Esophagus squamous epithelium (tissue), 5 donors: ENCODE measurements around the gene VASH2. TPM values are rescaled to one million over a fixed set of nuclear protein-coding genes. Genes with fewer than 3 reads are reported as not detected.
"Not testable (repeated sequence)": the region's sequence is repeated elsewhere in the genome, so short reads cannot be mapped to it uniquely, and the experiment has no call there.

Source experiments
- DNase-seq: peaks from one replicate; lab custom pipeline; 2025; lab: John Stamatoyannopoulos, UW
- H3K27ac ChIP-seq, 4 donors: fragments of 200-600 bp; sonication (generic); one replicate each; pipeline ENCODE4 v1.5.1; 2016 to 2019; ENCODE audit warnings: mild to moderate bottlenecking in 1 of 4
- H3K27me3 ChIP-seq, 4 donors: fragments of 200-600 bp; sonication (generic); 1 replicate in 3 of 4; 2 replicates in 1 of 4; pipeline versions ENCODE4 v1.5.1 to v1.6.0; 2017 to 2021; ENCODE audit warnings: antibody characterized with exemption in 1 of 4
- H3K36me3 ChIP-seq, 3 donors: fragments of 200-600 bp; sonication (generic); one replicate each; pipeline ENCODE4 v1.5.1; 2016 to 2019
- H3K4me1 ChIP-seq, 3 donors: fragments of 200-600 bp; sonication (generic); one replicate each; pipeline ENCODE4 v1.5.1; 2017 to 2019
- H3K4me3 ChIP-seq, 4 donors: fragments of 200-600 bp; sonication (generic); 1 replicate in 3 of 4; 2 replicates in 1 of 4; pipeline ENCODE4 v1.5.1; 2016 to 2019; ENCODE audit warnings: mild to moderate bottlenecking in 2 of 4, moderate library complexity in 1 of 4
- H3K9me3 ChIP-seq, 3 donors: fragments of 200-600 bp; sonication (generic); one replicate each; pipeline ENCODE4 v1.5.1; 2016 to 2019
- POLR2A ChIP-seq, 4 donors: fragments of 450-650 bp; IDR thresholded peaks; one replicate each; pipeline ENCODE4 v1.6.1; 2017; ENCODE audit warnings: antibody characterized with exemption in 4 of 4, mild to moderate bottlenecking in 4 of 4, moderate library complexity in 3 of 4
- WGBS, 2 donors: methylation state at CpG; one replicate each; pipeline ENCODE4 v1.1.5; 2018; 5-methylcytosine and 5-hydroxymethylcytosine counted together
- intact Hi-C: fragments of 100-400 bp; cut with DNase I; formaldehyde crosslinking; loops from one replicate; pipeline ENCODE4 v1.15.0; 2022
- total RNA-seq, 4 donors: library from RNA; depleted of rRNA; stranded (reverse); fragments of >200 nt; gene quantifications; one replicate each; pipeline ENCODE4 v1.1.0, GENCODE V29; 2016
- TF ChIP-seq, protein P1 (sequence below), 6 experiments: fragments of 450-650 bp in 4 of 6; fragments of 200-600 bp in 2 of 6; sonication (generic) in 2 of 6; IDR thresholded peaks; one replicate each; pipeline ENCODE4 v1.5.1; 2016 to 2019; ENCODE audit warnings: antibody characterized with exemption in 6 of 6, mild to moderate bottlenecking in 4 of 6, moderate library complexity in 4 of 6
- donor health status: DM: yes; HTN: yes; CAD: no.

Gene VASH2
- total RNA-seq, 4 donors from 2014 or later = 0.27 to 3.4 (median 2.4) TPM

DNA sequence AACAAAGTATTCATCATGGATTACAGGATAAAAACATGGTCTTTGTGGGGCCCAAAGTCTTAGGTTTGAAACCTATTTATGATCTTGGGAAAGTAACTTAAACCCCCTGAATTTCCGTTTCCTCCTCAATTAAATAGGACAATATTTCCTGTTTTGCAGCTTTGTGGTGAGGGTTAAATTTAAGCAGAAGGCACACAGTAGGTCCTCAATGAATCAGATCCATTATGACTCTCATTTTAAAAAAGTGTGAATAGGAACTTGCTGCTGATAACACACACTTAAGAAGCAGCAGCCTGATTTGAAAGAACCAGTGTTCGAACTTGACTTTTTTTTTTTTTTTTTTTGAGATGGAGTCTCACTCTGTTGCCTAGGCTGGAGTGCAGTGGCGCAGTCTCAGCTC, 41.4 kb upstream of the VASH2 start:
- no peaks in the 10 kb centered on the region for H3K27me3 ChIP-seq
- no peak for DNase-seq
- H3K4me3 ChIP-seq = no peak overlapping the region
- no peak overlapping the region for H3K27ac ChIP-seq
- intact Hi-C loops = no loop called here
- H3K36me3 ChIP-seq = no peaks in the 10 kb centered on the region
- no peaks in the 10 kb centered on the region for H3K4me1 ChIP-seq
- TF ChIP-seq, protein P1, sequence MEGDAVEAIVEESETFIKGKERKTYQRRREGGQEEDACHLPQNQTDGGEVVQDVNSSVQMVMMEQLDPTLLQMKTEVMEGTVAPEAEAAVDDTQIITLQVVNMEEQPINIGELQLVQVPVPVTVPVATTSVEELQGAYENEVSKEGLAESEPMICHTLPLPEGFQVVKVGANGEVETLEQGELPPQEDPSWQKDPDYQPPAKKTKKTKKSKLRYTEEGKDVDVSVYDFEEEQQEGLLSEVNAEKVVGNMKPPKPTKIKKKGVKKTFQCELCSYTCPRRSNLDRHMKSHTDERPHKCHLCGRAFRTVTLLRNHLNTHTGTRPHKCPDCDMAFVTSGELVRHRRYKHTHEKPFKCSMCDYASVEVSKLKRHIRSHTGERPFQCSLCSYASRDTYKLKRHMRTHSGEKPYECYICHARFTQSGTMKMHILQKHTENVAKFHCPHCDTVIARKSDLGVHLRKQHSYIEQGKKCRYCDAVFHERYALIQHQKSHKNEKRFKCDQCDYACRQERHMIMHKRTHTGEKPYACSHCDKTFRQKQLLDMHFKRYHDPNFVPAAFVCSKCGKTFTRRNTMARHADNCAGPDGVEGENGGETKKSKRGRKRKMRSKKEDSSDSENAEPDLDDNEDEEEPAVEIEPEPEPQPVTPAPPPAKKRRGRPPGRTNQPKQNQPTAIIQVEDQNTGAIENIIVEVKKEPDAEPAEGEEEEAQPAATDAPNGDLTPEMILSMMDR (IDR thresholded peaks at IDR 0.05) = no peak
- no peak for TF ChIP-seq POLR2A (IDR thresholded peaks at IDR 0.05)
- H3K9me3 ChIP-seq = no peaks in the 10 kb centered on the region
- 83 to 88% methylated on average over 3 of the region's 3 CpGs for WGBS, 2 donors

DNA sequence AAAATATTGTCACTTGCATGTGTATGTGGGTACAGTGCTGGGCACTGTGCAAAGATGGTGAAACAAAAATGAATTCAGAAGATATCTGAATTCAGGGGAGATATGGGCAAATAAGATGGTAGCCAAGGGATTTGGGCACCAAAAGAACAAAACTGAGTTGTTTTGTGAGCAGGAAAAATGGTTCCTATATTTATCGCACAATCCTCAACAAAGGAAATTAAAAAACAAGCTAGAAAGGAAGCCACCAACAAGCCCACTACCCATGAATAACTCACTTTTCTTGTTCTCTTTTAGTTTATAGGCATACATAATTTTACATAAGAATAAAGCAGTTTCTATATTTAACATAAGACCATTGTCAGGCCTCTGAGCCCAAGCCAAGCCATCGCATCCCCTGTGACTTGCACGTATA, 40.7 kb upstream of the VASH2 start:
- H3K9me3 ChIP-seq = no peaks in the 10 kb centered on the region
- H3K27me3 ChIP-seq = no peaks in the 10 kb centered on the region
- no peak overlapping the region for H3K4me3 ChIP-seq
- intact Hi-C loops = no loop called here
- H3K4me1 ChIP-seq = no peaks in the 10 kb centered on the region
- DNase-seq = no peak
- 91% methylated on average over 3 of the region's 3 CpGs for WGBS, 2 donors
- H3K36me3 ChIP-seq = no peaks in the 10 kb centered on the region
- H3K27ac ChIP-seq = no peak overlapping the region
- no peak for TF ChIP-seq POLR2A (IDR thresholded peaks at IDR 0.05)
- TF ChIP-seq, protein P1 (IDR thresholded peaks at IDR 0.05) = no peak

DNA sequence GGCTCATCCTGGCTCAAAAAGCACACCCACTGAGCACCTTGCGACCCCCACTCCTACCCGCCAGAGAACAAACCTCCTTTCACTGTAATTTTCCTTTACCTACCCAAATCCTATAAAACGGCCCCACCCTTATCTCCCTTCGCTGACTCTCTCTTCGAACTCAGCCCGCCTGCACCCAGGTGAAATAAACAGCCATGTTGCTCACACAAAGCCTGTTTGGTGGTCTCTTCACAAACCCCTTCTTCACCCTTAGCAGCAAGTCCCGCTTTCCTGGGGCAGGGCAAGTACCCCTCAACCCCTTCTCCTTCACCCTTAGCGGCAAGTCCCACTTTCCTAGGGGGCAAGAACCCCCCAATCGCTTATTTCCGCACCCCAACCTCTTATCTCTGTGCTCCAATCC, 40.1 kb upstream of the VASH2 start:
- H3K4me1 ChIP-seq, H3K36me3 ChIP-seq, intact Hi-C loops, H3K27ac ChIP-seq, H3K27me3 ChIP-seq, DNase-seq, H3K4me3 ChIP-seq, H3K9me3 ChIP-seq: not testable (repeated sequence)
- WGBS, 2 donors = 69 to 86% methylated on average over 4 to 6 of the region's 10 CpGs

DNA sequence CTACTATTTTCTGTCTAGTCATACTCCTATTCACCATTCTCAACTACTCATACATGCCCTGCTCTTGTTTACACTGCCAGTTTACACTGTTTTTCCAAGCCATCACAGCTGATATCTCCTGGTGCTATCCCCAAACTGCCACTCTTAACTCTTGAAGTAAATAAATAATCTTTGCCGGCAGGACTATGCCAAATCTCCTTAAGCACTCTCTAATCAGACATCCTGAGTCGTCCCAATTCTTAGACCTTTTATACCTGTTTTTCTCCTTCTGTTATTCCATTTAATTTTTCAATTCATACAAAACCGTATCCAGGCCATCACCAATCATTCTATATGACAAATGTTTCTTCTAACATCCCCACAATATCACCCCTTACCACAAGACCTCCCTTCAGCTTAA, 36.7 kb upstream of the VASH2 start:
- 72 to 81% methylated on average over 3 of the region's 3 CpGs for WGBS, 2 donors

DNA sequence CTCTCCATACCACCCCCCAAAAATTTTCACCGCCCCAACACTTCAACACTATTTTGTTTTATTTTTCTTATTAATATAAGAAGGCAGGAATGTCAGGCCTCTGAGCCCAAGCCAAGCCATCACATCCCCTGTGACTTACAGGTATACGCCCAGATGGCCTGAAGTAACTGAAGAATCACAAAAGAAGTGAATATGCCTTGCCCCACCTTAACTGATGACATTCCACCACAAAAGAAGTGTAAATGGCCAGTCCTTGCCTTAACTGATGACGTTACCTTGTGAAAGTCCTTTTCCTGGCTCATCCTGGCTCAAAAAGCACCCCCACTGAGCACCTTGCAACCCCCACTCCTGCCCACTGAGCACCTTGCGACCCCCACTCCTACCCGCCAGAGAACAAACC, 36.2 kb upstream of the VASH2 start:
- H3K36me3 ChIP-seq, DNase-seq, H3K4me3 ChIP-seq, H3K27ac ChIP-seq, H3K27me3 ChIP-seq, intact Hi-C loops, H3K9me3 ChIP-seq: not testable (repeated sequence)
- 78 to 82% methylated on average over 2 to 3 of the region's 5 CpGs for WGBS, 2 donors
- peaks cover 0 to 11% (median 0%) of the 10 kb centered on the region in 3 donors for H3K4me1 ChIP-seq

More for the DNA sequence above, 36.7 kb upstream of the VASH2 start:
- DNase-seq, H3K27ac ChIP-seq, H3K36me3 ChIP-seq, H3K4me3 ChIP-seq, H3K9me3 ChIP-seq, intact Hi-C loops, H3K27me3 ChIP-seq: not testable (repeated sequence)
- H3K4me1 ChIP-seq = peaks cover 0 to 11% (median 0%) of the 10 kb centered on the region in 3 donors

DNA sequence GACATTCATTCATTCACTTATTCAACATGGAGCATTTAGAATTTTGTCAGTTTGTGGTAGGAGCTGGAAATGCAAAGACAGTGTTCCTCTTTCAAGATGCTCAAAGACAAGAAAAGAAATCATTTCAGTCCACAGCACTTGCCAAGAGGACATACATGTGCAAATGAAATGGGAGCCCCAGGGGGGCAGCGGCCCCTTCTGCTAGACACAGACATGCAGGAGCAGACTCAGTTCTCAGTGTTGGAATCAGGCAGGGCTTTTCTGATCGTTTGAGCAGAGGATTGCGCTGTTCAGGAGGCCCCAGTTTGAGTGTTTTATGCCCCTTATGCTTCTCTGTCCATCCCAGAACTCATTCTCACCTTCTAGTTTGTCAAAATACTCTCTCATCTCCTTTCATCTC, 35.6 kb upstream of the VASH2 start:
- Histone ChIP-seq H3K27me3 (peaks cover 0 to 9% (median 0%) of the 10 kb centered on the region in 4 donors), H3K36me3 (no peaks in the 10 kb centered on the region), H3K9me3 (no peaks in the 10 kb centered on the region), H3K4me3 (no peak overlapping the region), H3K27ac (no peak overlapping the region), H3K4me1 (peaks cover 0 to 11% (median 0%) of the 10 kb centered on the region in 3 donors)
- DNase-seq = no peak
- WGBS, 2 donors = 51 to 57% methylated on average over 3 of the region's 3 CpGs
- intact Hi-C loops = no loop called here
- TF ChIP-seq POLR2A (IDR thresholded peaks at IDR 0.05) = no peak
- TF ChIP-seq, protein P1 (IDR thresholded peaks at IDR 0.05) = no peak
